GM12801 (cell line): ENCODE data around the gene CAB39L.

ENCODE experiments used
- CTCF ChIP-seq: IDR thresholded peaks from one replicate; pipeline ENCODE4 v1.5.1; 2011; ENCODE audit warnings: control low read depth; ENCODE audit not compliant: insufficient read length; ENCODE audit errors: extremely low read depth

Gene CAB39L

GRCh38 chr13:49320975-49321374 is 122.9 kb downstream of the CAB39L start:
- TF ChIP-seq CTCF: no peak

- TF ChIP-seq CTCF: no peak
These were observed 123.9 kb downstream of the CAB39L start for GRCh38 chr13:49319951-49320350.

- no peak for TF ChIP-seq CTCF
These were observed 124.3 kb downstream of the CAB39L start for GRCh38 chr13:49319551-49319950.

GRCh38 chr13:49315756-49316482 is 127.9 kb downstream of the CAB39L start:
- no peak for TF ChIP-seq CTCF

GRCh38 chr13:49315036-49315565 is 128.8 kb downstream of the CAB39L start:
- TF ChIP-seq CTCF: no peak

- no peak for TF ChIP-seq CTCF
These were observed 129.5 kb downstream of the CAB39L start for GRCh38 chr13:49314344-49314882.

- TF ChIP-seq CTCF: no peak
These were observed 132.0 kb downstream of the CAB39L start for GRCh38 chr13:49311816-49312215.
